Endothelial cell of umbilical vein (primary cell): ENCODE results near the gene STUM. TPM values are rescaled to one million over a fixed set of nuclear protein-coding genes. Genes with fewer than 3 reads are reported as not detected.

ENCODE experiments used
- BruUV-seq: library from RNA; stranded (reverse); fragments of 400-500 nt; replicated peaks from 2 replicates; lab custom pipeline; 2021; lab: Mats Ljungman, UMichigan
- CTCF ChIA-PET: fragments of 300-600, 350-600 bp; sonication (Branson Sonifier 250); formaldehyde crosslinking; loops from one replicate; lab custom pipeline; 2021; ENCODE audit warnings: antibody characterized with exemption, inconsistent platforms; lab: Charles Lee
- POLR2A ChIA-PET: fragments of 300-600, 350-600 bp; sonication (Branson Sonifier 250); formaldehyde crosslinking; loops from one replicate; lab custom pipeline; 2021; ENCODE audit warnings: antibody characterized with exemption, inconsistent platforms; lab: Charles Lee
- DNase-seq: peaks from one replicate; pipeline ENCODE4 v3.0.0-alpha.2; 2011; ENCODE audit warnings: low read depth, low spot score
- FAIRE-seq: peaks from 2 replicates; lab custom pipeline; 2011; peaks lifted over from hg19 to GRCh38; lab: Jason Lieb, UNC
- H2AFZ ChIP-seq: 2 replicates; pipeline ENCODE4 v1.6.0; 2012; ENCODE audit warnings: low read depth, low read length, control low read depth, inconsistent platforms
- H3K27ac ChIP-seq: 2 replicates; pipeline ENCODE4 v1.5.1; 2011; ENCODE audit warnings: low read depth, mild to moderate bottlenecking, control low read depth, low read length, moderate library complexity; ENCODE audit not compliant: insufficient read depth
- H3K27me3 ChIP-seq, 2 experiments: 2 replicates each; pipeline versions ENCODE4 v1.6.0 to v1.6.1; 2011; ENCODE audit warnings: low read length in 2 of 2, mixed read lengths in 1 of 2; ENCODE audit not compliant: control insufficient read depth in 2 of 2, insufficient read depth in 2 of 2
- H3K36me3 ChIP-seq, 2 experiments: 2 replicates in 1 of 2; 3 replicates in 1 of 2; pipeline ENCODE4 v1.5.1; 2011; ENCODE audit warnings: low read length in 2 of 2, mild to moderate bottlenecking in 1 of 2, moderate library complexity in 1 of 2; ENCODE audit not compliant: control insufficient read depth in 2 of 2, insufficient read depth in 2 of 2; ENCODE audit errors: extremely low read depth in 1 of 2
- H3K4me1 ChIP-seq: 3 replicates; pipeline ENCODE4 v1.5.1; 2011; ENCODE audit warnings: mild to moderate bottlenecking, low read length; ENCODE audit not compliant: control insufficient read depth, insufficient read depth; ENCODE audit errors: extremely low read depth
- H3K4me2 ChIP-seq: 2 replicates; pipeline ENCODE4 v1.6.1; 2011; ENCODE audit warnings: low read length, control low read depth, mixed read lengths; ENCODE audit not compliant: insufficient read depth
- H3K4me3 ChIP-seq, 3 experiments: fragments of 200-600 bp in 1 of 3; sonication (generic), shearing (Covaris generic) in 1 of 3; replicated peaks in 1 of 3; 2 replicates each; pipeline ENCODE4 v1.5.1; 2011 to 2016; ENCODE audit warnings: control low read depth in 3 of 3, low read length in 3 of 3, mild to moderate bottlenecking in 2 of 3, inconsistent platforms in 1 of 3, low read depth in 1 of 3, moderate library complexity in 1 of 3; ENCODE audit not compliant: insufficient read depth in 1 of 3
- H3K79me2 ChIP-seq: 2 replicates; pipeline ENCODE4 v1.6.0; 2012; ENCODE audit warnings: low read length, inconsistent platforms; ENCODE audit not compliant: control insufficient read depth, insufficient read depth
- H3K9ac ChIP-seq: replicated peaks from 2 replicates; pipeline ENCODE3; 2011; ENCODE audit warnings: low read length, control low read depth; ENCODE audit not compliant: insufficient read depth; ENCODE audit errors: extremely low read depth
- H3K9me1 ChIP-seq: replicated peaks from 3 replicates; pipeline ENCODE4 v1.6.0; 2011; ENCODE audit warnings: mild to moderate bottlenecking, low read length; ENCODE audit not compliant: control insufficient read depth, insufficient read depth; ENCODE audit errors: extremely low read depth
- H3K9me3 ChIP-seq: replicated peaks from 2 replicates; pipeline ENCODE4 v1.5.1; 2012; ENCODE audit warnings: low read length, inconsistent platforms; ENCODE audit not compliant: control insufficient read depth, insufficient read depth
- H4K20me1 ChIP-seq: replicated peaks from 2 replicates; pipeline ENCODE3; 2011; ENCODE audit warnings: mild to moderate bottlenecking, low read length; ENCODE audit not compliant: control insufficient read depth, insufficient read depth; ENCODE audit errors: extremely low read depth
- CTCF ChIP-seq, 2 donors: IDR thresholded peaks; 1 replicate in 1 of 2; 2 replicates in 1 of 2; pipeline ENCODE4 v1.5.1; 2011; ENCODE audit warnings: low read length in 2 of 2, mild to moderate bottlenecking in 2 of 2, moderate library complexity in 2 of 2, control low read depth in 1 of 2, inconsistent platforms in 1 of 2, low read depth in 1 of 2; ENCODE audit not compliant: insufficient read depth in 1 of 2; ENCODE audit errors: extremely low read depth in 1 of 2
- EZH2 ChIP-seq: IDR thresholded peaks from 2 replicates; pipeline ENCODE4 v1.6.1; 2012; ENCODE audit warnings: borderline replicate concordance, low read depth, mild to moderate bottlenecking, moderate library complexity, low read length, inconsistent platforms; ENCODE audit not compliant: severe bottlenecking
- FOS ChIP-seq: IDR thresholded peaks from 2 replicates; pipeline ENCODE4 v1.6.1; 2011; ENCODE audit warnings: mild to moderate bottlenecking, low read length, moderate library complexity, borderline replicate concordance; ENCODE audit not compliant: insufficient read depth
- GATA2 ChIP-seq: IDR thresholded peaks from 2 replicates; pipeline ENCODE4 v1.7.0; 2011; ENCODE audit warnings: low read depth, mild to moderate bottlenecking, moderate library complexity, mixed read lengths, low read length; ENCODE audit not compliant: insufficient read length, insufficient read depth
- JUN ChIP-seq: IDR thresholded peaks from 2 replicates; pipeline ENCODE4 v1.6.1; 2011; ENCODE audit warnings: borderline replicate concordance, low read depth; ENCODE audit not compliant: insufficient read length, insufficient read depth
- MAX ChIP-seq: IDR thresholded peaks from 2 replicates; pipeline ENCODE4 v1.6.1; 2011; ENCODE audit not compliant: insufficient read depth, insufficient read length
- MYC ChIP-seq: IDR thresholded peaks from one replicate; pipeline ENCODE4 v1.6.1; 2011; ENCODE audit warnings: mild to moderate bottlenecking, low read depth, low read length
- POLR2A ChIP-seq: IDR thresholded peaks from 2 replicates; pipeline ENCODE4 v1.6.1; 2012; ENCODE audit warnings: low read depth, mild to moderate bottlenecking, control low read depth, low read length
- POLR2AphosphoS5 ChIP-seq: IDR thresholded peaks from 2 replicates; pipeline ENCODE4 v1.6.1; 2012; ENCODE audit warnings: low read depth, mild to moderate bottlenecking, control low read depth, low read length, moderate library complexity; ENCODE audit not compliant: insufficient read depth
- dilution Hi-C: fragments of 300-500 bp; cut with MboI; formaldehyde crosslinking; loops from one replicate; pipeline ENCODE4 v1.15.0; 2019; ENCODE audit warnings: low sequenced_read_pairs; ENCODE audit not compliant: extremely low pct_ligation_motif_present
- intact Hi-C: fragments of 100-400 bp; cut with micrococcal nuclease; formaldehyde crosslinking; loops from one replicate; pipeline ENCODE4 v1.10.0; 2022
- polyA plus RNA-seq, 4 experiments: library from polyadenylated mRNA; depleted of rRNA in 3 of 4; stranded (reverse) in 3 of 4; unstranded in 1 of 4; fragments of >200 nt; gene quantifications; 2 replicates each; pipeline versions ENCODE4 v1.2.1 to v1.2.3, GENCODE V29; 2011 to 2012; ENCODE audit warnings: missing spikeins in 1 of 4
- total RNA-seq: library from RNA; stranded (reverse); gene quantifications from 2 replicates; pipeline ENCODE4 v1.2.3, GENCODE V29; 2021

STUM gene
- total and polyA plus RNA-seq, 2 donors (not counting 3 experiments of a cell fraction or from before 2014, with no cell fraction given), result not detected

- no peaks in the 10 kb centered on the region for H3K4me1 ChIP-seq
- no peaks in the 10 kb centered on the region for H3K9me1 ChIP-seq
- BruUV-seq, result no TSS peak
- H3K36me3 ChIP-seq, result no peaks in the 10 kb centered on the region
- ChIA-PET CTCF (no interaction called here), POLR2A (no interaction called here)
- dilution Hi-C loops (no loop called here), intact Hi-C loops (no loop called here)
- no peaks in the 10 kb centered on the region for H3K79me2 ChIP-seq
- no peak overlapping the region for H3K4me3 ChIP-seq
- H3K9me3 ChIP-seq, result no peaks in the 10 kb centered on the region
- H4K20me1 ChIP-seq, result no peaks in the 10 kb centered on the region
- no peak overlapping the region for H3K9ac ChIP-seq
- DNase-seq (no peak), FAIRE-seq (no peak)
- H2AFZ ChIP-seq, result no peak overlapping the region
- TF ChIP-seq MAX (no peak), JUN (no peak), EZH2 (no peak), GATA2 (no peak), CTCF (IDR thresholded peaks at IDR 0.05; ENCODE audit: extremely low read depth in 1 of 2, insufficient read depth in 1 of 2, low read depth in 1 of 2, low read length in 2 of 2) (no peak), MYC (no peak), POLR2AphosphoS5 (no peak), FOS (no peak), POLR2A (no peak)
- H3K27me3 ChIP-seq, result peaks cover 2 to 5% of the 10 kb centered on the region in 2 experiments
- no peak overlapping the region for H3K27ac ChIP-seq
- H3K4me2 ChIP-seq, result no peak overlapping the region
Measured at GRCh38 chr1:226562989-226563388, 14.4 kb downstream of the STUM start.
